ENCODE data around the gene C11orf54.

GRCh38 chr11:93718057-93718563 lies 23.4 kb upstream of the C11orf54 start:
- TF ChIP-seq CTCF (IDR thresholded peaks at IDR 0.05 in 4 of 5, conservative IDR thresholded peaks at IDR 0.05 in 1 of 5) (no peak), POLR2A (IDR thresholded peaks at IDR 0.05) (no peak)

Measured in gastrocnemius medialis (tissue), 4 donors.